ENCODE data around the gene GGT6.

Gene GGT6

GRCh38 chr17:4520060-4520893 lies 40.1 kb downstream of the GGT6 start:
- Histone ChIP-seq H3K4me3 (ENCODE audit: low read length) (no peak overlapping the region), H2AFZ (ENCODE audit: low read depth, low read length) (no peak overlapping the region), H3K4me2 (ENCODE audit: low read length) (no peak overlapping the region), H4K20me1 (ENCODE audit: insufficient read depth, low read length) (no peaks in the 10 kb centered on the region), H3K4me1 (ENCODE audit: low read length) (peaks cover 22% of the 10 kb centered on the region), H3K9me3 (ENCODE audit: insufficient read depth, low read length) (no peaks in the 10 kb centered on the region), H3K79me2 (ENCODE audit: low read length) (no peaks in the 10 kb centered on the region), H3K27ac (ENCODE audit: low read length) (no peak overlapping the region), H3K9ac (ENCODE audit: low read length) (no peak overlapping the region), H3K27me3 (ENCODE audit: low read depth, low read length) (no peaks in the 10 kb centered on the region), H3K36me3 (replicated peaks; ENCODE audit: low read depth, low read length) (no peaks in the 10 kb centered on the region)
- no peak for TF ChIP-seq EZH2phosphoT487 (IDR thresholded peaks at IDR 0.05; ENCODE audit: low read depth)
- TF ChIP-seq, protein P1, sequence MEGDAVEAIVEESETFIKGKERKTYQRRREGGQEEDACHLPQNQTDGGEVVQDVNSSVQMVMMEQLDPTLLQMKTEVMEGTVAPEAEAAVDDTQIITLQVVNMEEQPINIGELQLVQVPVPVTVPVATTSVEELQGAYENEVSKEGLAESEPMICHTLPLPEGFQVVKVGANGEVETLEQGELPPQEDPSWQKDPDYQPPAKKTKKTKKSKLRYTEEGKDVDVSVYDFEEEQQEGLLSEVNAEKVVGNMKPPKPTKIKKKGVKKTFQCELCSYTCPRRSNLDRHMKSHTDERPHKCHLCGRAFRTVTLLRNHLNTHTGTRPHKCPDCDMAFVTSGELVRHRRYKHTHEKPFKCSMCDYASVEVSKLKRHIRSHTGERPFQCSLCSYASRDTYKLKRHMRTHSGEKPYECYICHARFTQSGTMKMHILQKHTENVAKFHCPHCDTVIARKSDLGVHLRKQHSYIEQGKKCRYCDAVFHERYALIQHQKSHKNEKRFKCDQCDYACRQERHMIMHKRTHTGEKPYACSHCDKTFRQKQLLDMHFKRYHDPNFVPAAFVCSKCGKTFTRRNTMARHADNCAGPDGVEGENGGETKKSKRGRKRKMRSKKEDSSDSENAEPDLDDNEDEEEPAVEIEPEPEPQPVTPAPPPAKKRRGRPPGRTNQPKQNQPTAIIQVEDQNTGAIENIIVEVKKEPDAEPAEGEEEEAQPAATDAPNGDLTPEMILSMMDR (IDR thresholded peaks at IDR 0.05; ENCODE audit: low read depth, low read length) = no peak

GRCh38 chr17:4519361-4519788 lies 41.0 kb downstream of the GGT6 start:
- Histone ChIP-seq H3K4me3 (ENCODE audit: low read length) (no peak overlapping the region), H3K27me3 (ENCODE audit: low read depth, low read length) (no peaks in the 10 kb centered on the region), H2AFZ (ENCODE audit: low read depth, low read length) (no peak overlapping the region), H3K9me3 (ENCODE audit: insufficient read depth, low read length) (no peaks in the 10 kb centered on the region), H3K9ac (ENCODE audit: low read length) (peak overlapping the region; percentile 48; the same call in 1 of the 2 replicates), H3K79me2 (ENCODE audit: low read length) (no peaks in the 10 kb centered on the region), H3K4me2 (ENCODE audit: low read length) (no peak overlapping the region), H3K36me3 (replicated peaks; ENCODE audit: low read depth, low read length) (no peaks in the 10 kb centered on the region), H3K27ac (ENCODE audit: low read length) (no peak overlapping the region), H3K4me1 (ENCODE audit: low read length) (peaks cover 22% of the 10 kb centered on the region), H4K20me1 (ENCODE audit: insufficient read depth, low read length) (no peaks in the 10 kb centered on the region)
- TF ChIP-seq, protein P1 (IDR thresholded peaks at IDR 0.05; ENCODE audit: low read depth, low read length) = no peak
- no peak for TF ChIP-seq EZH2phosphoT487 (IDR thresholded peaks at IDR 0.05; ENCODE audit: low read depth)

- Histone ChIP-seq H3K79me2 (ENCODE audit: low read length) (no peaks in the 10 kb centered on the region), H3K9me3 (ENCODE audit: insufficient read depth, low read length) (no peaks in the 10 kb centered on the region), H2AFZ (ENCODE audit: low read depth, low read length) (peak overlapping the region; percentile 60), H3K27me3 (ENCODE audit: low read depth, low read length) (no peaks in the 10 kb centered on the region), H3K9ac (ENCODE audit: low read length) (peak overlapping the region; percentile 48; the same call in 1 of the 2 replicates), H4K20me1 (ENCODE audit: insufficient read depth, low read length) (no peaks in the 10 kb centered on the region), H3K4me1 (ENCODE audit: low read length) (peaks cover 20% of the 10 kb centered on the region), H3K4me2 (ENCODE audit: low read length) (peak overlapping the region; percentile 63), H3K4me3 (ENCODE audit: low read length) (peak overlapping the region; percentile 31; the same call in 1 of the 2 replicates), H3K36me3 (replicated peaks; ENCODE audit: low read depth, low read length) (no peaks in the 10 kb centered on the region), H3K27ac (ENCODE audit: low read length) (peak overlapping the region; percentile 23; the same call in 1 of the 2 replicates)
- TF ChIP-seq EZH2phosphoT487 (IDR thresholded peaks at IDR 0.05; ENCODE audit: low read depth) = no peak
- TF ChIP-seq, protein P1 (IDR thresholded peaks at IDR 0.05; ENCODE audit: low read depth, low read length) = no peak
These were observed 41.5 kb downstream of the GGT6 start for GRCh38 chr17:4518901-4519300.

- H3K9ac ChIP-seq (ENCODE audit: low read length) = no peak overlapping the region
- no peak overlapping the region for H3K27ac ChIP-seq (ENCODE audit: low read length)
- H2AFZ ChIP-seq (ENCODE audit: low read depth, low read length) = no peak overlapping the region
- peaks cover 11% of the 10 kb centered on the region for H3K4me1 ChIP-seq (ENCODE audit: low read length)
- H3K4me3 ChIP-seq (ENCODE audit: low read length) = no peak overlapping the region
- no peaks in the 10 kb centered on the region for H3K27me3 ChIP-seq (ENCODE audit: low read depth, low read length)
- H3K79me2 ChIP-seq (ENCODE audit: low read length) = no peaks in the 10 kb centered on the region
- no peaks in the 10 kb centered on the region for H3K9me3 ChIP-seq (ENCODE audit: insufficient read depth, low read length)
- no peaks in the 10 kb centered on the region for H4K20me1 ChIP-seq (ENCODE audit: insufficient read depth, low read length)
- H3K4me2 ChIP-seq (ENCODE audit: low read length) = no peak overlapping the region
- H3K36me3 ChIP-seq (replicated peaks; ENCODE audit: low read depth, low read length) = no peaks in the 10 kb centered on the region
- TF ChIP-seq, protein P1 (IDR thresholded peaks at IDR 0.05; ENCODE audit: low read depth, low read length) = no peak
- no peak for TF ChIP-seq EZH2phosphoT487 (IDR thresholded peaks at IDR 0.05; ENCODE audit: low read depth)
These were observed 43.6 kb downstream of the GGT6 start for GRCh38 chr17:4516735-4517134.

All from OCI-LY3 (cell line).